Bronchial epithelial cell (primary cell): ENCODE data around the gene CSF3R. TPM values are rescaled to one million over a fixed set of nuclear protein-coding genes. Genes with fewer than 3 reads are reported as not detected.

ENCODE experiments used
- DNase-seq: peaks from one replicate; pipeline ENCODE4 v3.0.0-alpha.2; 2010; ENCODE audit warnings: low read depth
- FAIRE-seq: peaks from 2 replicates; lab custom pipeline; 2011; peaks lifted over from hg19 to GRCh38; lab: Jason Lieb, UNC
- H3K27me3 ChIP-seq: 2 replicates; pipeline ENCODE4 v1.5.1; 2011; ENCODE audit warnings: low read length; ENCODE audit not compliant: control insufficient read depth, insufficient read depth
- H3K36me3 ChIP-seq: 2 replicates; pipeline ENCODE4 v1.5.1; 2011; ENCODE audit warnings: low read length; ENCODE audit not compliant: control insufficient read depth, insufficient read depth
- H3K4me3 ChIP-seq: 2 replicates; pipeline ENCODE4 v1.5.1; 2011; ENCODE audit warnings: mild to moderate bottlenecking, low read depth, low read length, control low read depth
- total RNA-seq: library from RNA; depleted of rRNA; stranded (reverse); fragments of >200 nt; gene quantifications from 2 replicates; pipeline ENCODE4 v1.2.1, GENCODE V29; 2014
- TF ChIP-seq, protein P1 (sequence below): IDR thresholded peaks from 2 replicates; pipeline ENCODE4 v1.5.1; 2011; ENCODE audit warnings: mild to moderate bottlenecking, moderate library complexity, low read length, control low read depth, inconsistent platforms; ENCODE audit not compliant: insufficient read depth, severe bottlenecking

Gene CSF3R
- 0.79 TPM in 1 of 2 replicates, not detected in the other for total RNA-seq

DNA sequence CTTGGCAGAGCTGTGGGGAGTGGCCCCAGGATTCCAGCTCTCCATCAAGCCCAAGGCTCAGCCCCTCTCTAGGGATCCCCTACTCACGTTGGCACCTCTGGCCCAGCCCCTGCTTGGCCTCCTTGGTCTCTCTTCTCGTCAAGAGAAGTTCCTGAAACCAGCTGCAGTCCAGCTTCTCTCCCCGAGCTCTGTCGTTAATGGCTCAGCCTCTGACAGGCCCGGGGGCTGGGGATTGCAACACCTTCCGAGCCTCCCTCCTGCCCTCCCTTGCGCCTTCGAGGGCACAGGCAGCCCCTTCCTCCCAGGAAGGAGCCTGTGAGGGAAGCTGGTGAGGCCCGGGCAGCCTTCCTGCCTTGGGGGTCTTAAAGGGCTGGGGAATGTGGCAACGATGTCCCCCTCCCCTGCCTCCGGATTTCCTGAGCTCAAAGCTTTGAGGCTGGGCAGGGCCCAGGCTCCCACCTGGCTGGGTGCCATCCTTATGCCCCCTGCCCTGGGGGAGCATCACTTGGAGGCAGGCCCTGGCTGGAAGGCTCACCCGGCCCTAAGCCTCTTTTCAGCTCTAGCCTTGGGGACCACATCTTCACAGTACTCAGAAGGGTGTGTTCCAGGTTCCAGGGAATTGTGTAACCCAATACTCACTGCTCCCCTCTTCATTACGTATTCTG, at the start of gene CSF3R:
TSS of gene CSF3R (minus strand) at position 190 of the 665 bp plus-strand sequence. CDS start 3,417 bp downstream, outside the sequence.
- Histone ChIP-seq H3K27me3 (no peaks in the 10 kb centered on the region), H3K4me3 (no peak within 1 kb of the TSS), H3K36me3 (no peaks in the 10 kb centered on the region)
- no peak for FAIRE-seq
- no peak for DNase-seq
- TF ChIP-seq, protein P1, sequence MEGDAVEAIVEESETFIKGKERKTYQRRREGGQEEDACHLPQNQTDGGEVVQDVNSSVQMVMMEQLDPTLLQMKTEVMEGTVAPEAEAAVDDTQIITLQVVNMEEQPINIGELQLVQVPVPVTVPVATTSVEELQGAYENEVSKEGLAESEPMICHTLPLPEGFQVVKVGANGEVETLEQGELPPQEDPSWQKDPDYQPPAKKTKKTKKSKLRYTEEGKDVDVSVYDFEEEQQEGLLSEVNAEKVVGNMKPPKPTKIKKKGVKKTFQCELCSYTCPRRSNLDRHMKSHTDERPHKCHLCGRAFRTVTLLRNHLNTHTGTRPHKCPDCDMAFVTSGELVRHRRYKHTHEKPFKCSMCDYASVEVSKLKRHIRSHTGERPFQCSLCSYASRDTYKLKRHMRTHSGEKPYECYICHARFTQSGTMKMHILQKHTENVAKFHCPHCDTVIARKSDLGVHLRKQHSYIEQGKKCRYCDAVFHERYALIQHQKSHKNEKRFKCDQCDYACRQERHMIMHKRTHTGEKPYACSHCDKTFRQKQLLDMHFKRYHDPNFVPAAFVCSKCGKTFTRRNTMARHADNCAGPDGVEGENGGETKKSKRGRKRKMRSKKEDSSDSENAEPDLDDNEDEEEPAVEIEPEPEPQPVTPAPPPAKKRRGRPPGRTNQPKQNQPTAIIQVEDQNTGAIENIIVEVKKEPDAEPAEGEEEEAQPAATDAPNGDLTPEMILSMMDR, result no peak

DNA sequence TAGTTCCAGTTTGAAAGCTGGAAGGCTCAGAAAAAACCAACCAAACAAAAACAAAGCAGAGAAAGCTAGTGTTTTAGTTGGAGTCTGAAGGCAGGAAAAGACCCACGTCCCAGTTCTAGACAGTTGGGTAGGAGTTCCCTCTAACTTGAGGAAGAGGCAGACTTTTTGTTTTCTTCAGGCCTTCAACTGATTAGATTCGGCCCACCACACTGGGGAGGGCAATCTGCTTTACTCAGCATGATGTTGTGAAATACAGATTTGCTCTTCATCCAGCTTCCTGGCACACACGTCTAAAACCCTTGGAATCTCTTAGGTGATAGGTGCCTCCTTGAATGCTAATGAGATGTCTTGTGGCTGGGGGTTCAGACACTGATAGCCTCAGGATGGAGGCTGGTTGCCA, 49.1 kb upstream of the CSF3R start:
- TF ChIP-seq, protein P1, result no peak
- no peak overlapping the region for H3K4me3 ChIP-seq
- no peaks in the 10 kb centered on the region for H3K27me3 ChIP-seq
- no peaks in the 10 kb centered on the region for H3K36me3 ChIP-seq
- DNase-seq, result no peak
- FAIRE-seq, result no peak

DNA sequence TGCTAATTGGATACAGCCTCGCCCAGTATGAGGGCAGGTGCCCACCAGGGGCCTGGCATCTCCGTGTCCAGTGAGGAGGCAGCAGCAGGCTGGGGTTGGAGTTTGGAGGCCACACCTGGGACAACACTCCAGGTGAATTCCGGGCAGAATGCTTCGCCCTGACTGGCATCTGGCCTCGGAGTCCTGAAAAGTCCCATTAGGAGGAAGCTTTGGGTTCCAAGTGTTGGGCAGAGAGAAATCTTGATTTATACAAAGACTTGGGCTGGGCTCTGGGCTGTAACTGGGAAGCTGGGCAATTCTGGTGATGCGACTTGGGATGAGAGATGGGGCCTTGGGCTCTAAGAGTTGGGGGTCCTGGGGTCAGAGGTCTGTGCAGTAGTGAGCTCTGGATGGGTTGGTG, 48.1 kb upstream of the CSF3R start:
- no peak for DNase-seq

DNA sequence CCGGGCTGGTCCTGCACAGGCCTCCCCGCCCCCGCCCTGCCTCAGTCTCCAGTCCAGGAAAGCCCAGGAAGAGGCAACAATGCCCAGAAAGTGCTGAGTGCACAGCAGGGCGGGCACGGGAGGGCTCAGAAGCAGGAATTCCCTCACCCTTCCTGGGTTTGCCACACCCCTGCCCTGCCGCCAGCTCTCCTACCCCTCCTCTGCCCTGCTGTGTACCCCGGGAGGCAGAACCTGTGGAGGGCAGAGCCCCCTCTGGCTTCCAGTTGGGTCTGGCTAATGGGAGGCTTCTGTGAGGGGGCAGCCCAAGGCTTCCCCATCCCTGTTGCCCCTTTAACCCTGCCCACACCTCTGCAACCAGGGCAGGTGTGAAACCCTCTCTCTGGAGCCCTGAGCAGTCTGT, 47.5 kb upstream of the CSF3R start:
- FAIRE-seq, result no peak
- TF ChIP-seq, protein P1, result no peak
- no peak for DNase-seq
- Histone ChIP-seq H3K27me3 (no peaks in the 10 kb centered on the region), H3K36me3 (no peaks in the 10 kb centered on the region), H3K4me3 (no peak overlapping the region)

More for the DNA sequence above, 48.1 kb upstream of the CSF3R start:
- TF ChIP-seq, protein P1, result no peak
- no peak for FAIRE-seq
- Histone ChIP-seq H3K27me3 (no peaks in the 10 kb centered on the region), H3K36me3 (no peaks in the 10 kb centered on the region), H3K4me3 (no peak overlapping the region)

DNA sequence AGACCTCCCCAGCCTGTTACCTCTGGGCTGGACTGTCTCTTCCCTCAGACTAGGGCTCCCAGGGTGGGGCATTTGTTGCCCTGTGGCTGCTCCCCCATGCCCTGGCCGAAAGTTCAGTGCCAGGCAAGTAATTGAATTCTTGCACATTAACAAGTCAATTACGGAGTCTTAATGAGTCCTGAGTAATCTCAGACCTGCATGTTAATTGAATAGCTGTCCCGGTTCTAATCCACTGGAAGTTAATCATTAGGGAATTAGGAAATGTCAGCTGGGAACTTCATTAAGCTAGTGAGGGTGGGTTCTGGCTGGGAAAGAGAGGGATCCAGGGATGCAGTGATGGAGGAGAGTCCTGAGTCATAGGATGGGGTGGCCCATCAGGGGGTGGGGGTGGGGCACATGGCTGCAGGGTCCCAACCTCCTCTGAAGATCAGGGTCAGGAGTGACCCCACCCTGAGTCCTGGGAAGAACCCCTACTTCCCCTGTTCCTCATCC, 47.1 kb upstream of the CSF3R start:
- TF ChIP-seq, protein P1, result no peak
- Histone ChIP-seq H3K36me3 (no peaks in the 10 kb centered on the region), H3K4me3 (no peak overlapping the region), H3K27me3 (no peaks in the 10 kb centered on the region)
- FAIRE-seq (no peak), DNase-seq (no peak)
